ENCODE measurements around the gene ADAMTS12.

DNA sequence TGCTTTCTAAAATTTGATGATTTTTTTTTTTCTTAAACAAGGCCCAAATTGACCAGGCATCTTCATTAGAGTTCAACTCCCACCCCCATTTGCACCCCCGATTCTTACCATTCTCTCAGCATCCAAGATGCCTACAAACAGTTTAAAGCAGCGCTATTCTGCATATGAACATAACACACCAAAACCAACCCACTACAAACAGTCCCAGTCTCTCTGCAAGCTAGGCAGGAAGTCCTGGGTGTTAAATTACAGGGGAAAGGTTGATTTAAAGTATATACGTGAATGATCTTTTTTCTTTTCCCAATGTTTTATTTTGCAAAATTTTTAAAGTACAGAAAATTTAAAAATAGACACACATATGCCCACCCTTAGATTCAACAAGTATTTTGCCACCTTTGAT lies 127.0 kb downstream of the ADAMTS12 start:
- TF ChIP-seq POLR2AphosphoS5 (IDR thresholded peaks at IDR 0.05; ENCODE audit: low read depth, low read length) (no peak), POLR2A (IDR thresholded peaks at IDR 0.05; ENCODE audit: low read depth, low read length) (no peak)
